Kidney (tissue), 14 donors: ENCODE results near the gene ELMOD3. TPM values are rescaled to one million over a fixed set of nuclear protein-coding genes. Genes with fewer than 3 reads are reported as not detected.

Experiments used
- DNase-seq, 5 donors: peaks; one replicate each; pipeline ENCODE4 v3.0.0-alpha.2; 2013 to 2020
- FAIRE-seq: peaks from 2 replicates; lab custom pipeline; 2012; peaks lifted over from hg19 to GRCh38; lab: Jason Lieb, UNC
- H3K27ac ChIP-seq, 2 donors: one replicate each; pipeline ENCODE4 v1.7.0; 2013; ENCODE audit warnings: low read depth in 2 of 2, low read length in 2 of 2, inconsistent platforms in 1 of 2
- H3K27me3 ChIP-seq: one replicate; pipeline ENCODE4 v1.7.1; 2013; ENCODE audit warnings: low read length, inconsistent platforms; ENCODE audit not compliant: control insufficient read depth, insufficient read depth
- H3K36me3 ChIP-seq, 3 donors: one replicate each; pipeline versions ENCODE4 v1.7.0 to v1.7.1; 2013; ENCODE audit warnings: low read length in 3 of 3, control low read depth in 1 of 3, inconsistent platforms in 1 of 3; ENCODE audit not compliant: insufficient read depth in 3 of 3, control insufficient read depth in 2 of 3
- H3K4me1 ChIP-seq, 3 donors: one replicate each; pipeline versions ENCODE4 v1.7.0 to v1.7.1; 2013; ENCODE audit warnings: low read length in 3 of 3, inconsistent platforms in 1 of 3, low read depth in 1 of 3; ENCODE audit not compliant: control insufficient read depth in 2 of 3, insufficient read depth in 2 of 3
- H3K4me3 ChIP-seq, 3 donors: one replicate each; pipeline versions ENCODE4 v1.7.0 to v1.8.1; 2013; ENCODE audit warnings: low read length in 3 of 3, control low read depth in 1 of 3, inconsistent platforms in 1 of 3
- H3K9ac ChIP-seq, 3 donors: one replicate each; pipeline versions ENCODE4 v1.7.0 to v1.7.1; 2013; ENCODE audit warnings: low read length in 3 of 3, control low read depth in 1 of 3, inconsistent platforms in 1 of 3
- H3K9me3 ChIP-seq, 3 donors: one replicate each; pipeline versions ENCODE4 v1.7.0 to v1.7.1; 2013; ENCODE audit warnings: low read length in 3 of 3, control low read depth in 1 of 3, inconsistent platforms in 1 of 3; ENCODE audit not compliant: control insufficient read depth in 2 of 3, insufficient read depth in 1 of 3
- CTCF ChIP-seq: IDR thresholded peaks from 3 replicates; pipeline ENCODE4 v1.5.1; 2012; ENCODE audit warnings: mild to moderate bottlenecking, moderate library complexity, borderline replicate concordance; ENCODE audit not compliant: insufficient read depth; ENCODE audit errors: extremely low read depth
- intact Hi-C: fragments of 100-400 bp; cut with DNase I; formaldehyde crosslinking; loops from one replicate; pipeline ENCODE4 v1.11.1; 2022
- polyA plus RNA-seq: library from polyadenylated mRNA; stranded (reverse); fragments of 350-450 nt; fragmentation: Illumina TruSeq; extraction: RNeasy Lipid Tissue Mini Kit (QIAGEN cat#74804); gene quantifications from one replicate; pipeline ENCODE4 v1.2.3, GENCODE V29; 2014; ENCODE audit warnings: low read depth, low replicate concordance; ENCODE audit not compliant: insufficient read depth
- total RNA-seq: library from RNA; stranded (reverse); fragmentation: NEBNext Ultra II Directional; extraction: Animal tissue kit (Norgen Biotek cat#: 25700); gene quantifications from one replicate; pipeline ENCODE4 v1.2.1, GENCODE V29; 2021
- donor health status: control.
- donor health status: control.
- donor health status: control.
- donor health status: control.
- donor health status: control.
- donor health status: DM: yes; HTN: yes; CAD: no.
- donor health status: Normal renal cell carcinoma (clear cell type).

Gene ELMOD3
- total and polyA plus RNA-seq, 2 donors from 2014 or later, result 15.3 to 17.0 TPM

- DNase-seq, result no peak
- intact Hi-C loops, result no loop called here
- no peaks in the 10 kb centered on the region for H3K27me3 ChIP-seq
- H3K27ac ChIP-seq, result no peak overlapping the region
- FAIRE-seq, result no peak
- H3K9me3 ChIP-seq, result no peaks in the 10 kb centered on the region
- H3K9ac ChIP-seq, result no peak overlapping the region
- peaks cover 0 to 37% (median 25%) of the 10 kb centered on the region in 3 donors for H3K36me3 ChIP-seq
- no peak overlapping the region for H3K4me3 ChIP-seq
- TF ChIP-seq CTCF, result no peak
- no peaks in the 10 kb centered on the region for H3K4me1 ChIP-seq
Observed at GRCh38 chr2:85347599-85347998, 7.0 kb upstream of the ELMOD3 start.

GRCh38 chr2:85353876-85354285, 688 bp upstream of the ELMOD3 start:
- H3K4me1 ChIP-seq, result peaks cover 0 to 14% (median 3%) of the 10 kb centered on the region in 3 donors
- H3K4me3 ChIP-seq, result peak overlapping the region; percentile 71 to 98 (median 93)
- FAIRE-seq, result no peak
- H3K27me3 ChIP-seq, result no peaks in the 10 kb centered on the region
- peak overlapping the region; percentile 62 to 84 (median 69) for H3K9ac ChIP-seq
- no peak for TF ChIP-seq CTCF
- DNase-seq, result peak in 2 of 5 donors; percentile 11 to 72
- intact Hi-C loops, result no loop called here
- H3K27ac ChIP-seq, result peak overlapping the region; percentile 30 to 72
- peaks cover 2 to 27% (median 10%) of the 10 kb centered on the region in 3 donors for H3K36me3 ChIP-seq
- no peaks in the 10 kb centered on the region for H3K9me3 ChIP-seq

- H3K36me3 ChIP-seq, result peaks cover 2 to 18% (median 7%) of the 10 kb centered on the region in 3 donors
- TF ChIP-seq CTCF, result no peak
- intact Hi-C loops, result no loop called here
Observed at GRCh38 chr2:85355073-85355410, 473 bp downstream of the ELMOD3 start.

GRCh38 chr2:85355521-85355920, 952 bp downstream of the ELMOD3 start:
- intact Hi-C loops, result no loop called here
- FAIRE-seq, result no peak
- no peak for TF ChIP-seq CTCF
- Histone ChIP-seq H3K4me1 (peaks cover 0 to 14% (median 3%) of the 10 kb centered on the region in 3 donors), H3K9me3 (no peaks in the 10 kb centered on the region), H3K27me3 (no peaks in the 10 kb centered on the region), H3K4me3 (peak overlapping the region; percentile 90 to 99 (median 98)), H3K9ac (peak overlapping the region in 2 of 3 donors; percentile 31 to 96), H3K27ac (no peak overlapping the region), H3K36me3 (peaks cover 2 to 14% (median 7%) of the 10 kb centered on the region in 3 donors)
- DNase-seq, result no peak

More at GRCh38 chr2:85355073-85355410, 473 bp downstream of the ELMOD3 start:
- DNase-seq, result no peak
- no peaks in the 10 kb centered on the region for H3K9me3 ChIP-seq
- peak overlapping the region; percentile 90 to 99 (median 98) for H3K4me3 ChIP-seq
- no peaks in the 10 kb centered on the region for H3K27me3 ChIP-seq
- peak overlapping the region; percentile 31 to 97 (median 96) for H3K9ac ChIP-seq
- H3K27ac ChIP-seq, result peak overlapping the region; percentile 72 to 77
- no peak for FAIRE-seq
- peaks cover 0 to 14% (median 3%) of the 10 kb centered on the region in 3 donors for H3K4me1 ChIP-seq
